GM12872 (cell line): Measurements from ENCODE around the gene LANCL3.

Source experiments
- CTCF ChIP-seq: IDR thresholded peaks from 3 replicates; pipeline ENCODE4 v1.5.1; 2011; ENCODE audit warnings: low read depth, mild to moderate bottlenecking, low read length, moderate library complexity; ENCODE audit not compliant: insufficient read depth

The LANCL3 gene

GRCh38 chrX:37651921-37652452 is 80.5 kb downstream of the LANCL3 start:
- TF ChIP-seq CTCF: no peak

DNA sequence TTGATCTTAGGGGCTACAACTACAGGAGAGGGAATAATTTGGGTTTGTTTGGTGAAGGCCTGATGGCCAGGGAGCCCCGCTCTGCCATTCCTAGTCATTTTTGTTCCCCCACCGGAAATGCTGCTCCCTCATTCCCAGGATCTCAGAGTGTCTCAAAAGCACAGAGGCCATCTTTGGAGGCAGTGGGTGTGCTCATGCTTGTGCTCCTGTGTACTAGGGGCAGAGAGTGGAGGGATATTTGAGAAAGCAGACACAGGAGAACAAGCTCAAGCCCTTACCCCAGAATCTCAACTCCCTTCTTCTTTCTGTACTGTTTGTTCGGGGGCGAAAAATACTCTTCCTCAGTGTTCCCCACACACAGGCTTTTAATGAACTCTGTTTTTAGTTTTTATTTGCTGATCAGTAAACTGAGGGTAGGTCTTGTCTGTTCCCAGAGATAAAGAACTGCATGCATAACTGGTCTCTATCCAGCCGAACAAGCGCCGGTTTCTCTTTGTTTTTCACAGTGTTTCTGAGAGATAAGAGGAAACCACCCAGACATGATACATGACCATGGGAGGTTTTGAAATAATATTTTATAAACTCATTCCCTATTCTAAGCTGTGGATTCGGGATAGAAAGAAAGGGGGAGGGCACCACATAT is 81.2 kb downstream of the LANCL3 start:
- TF ChIP-seq CTCF: no peak

DNA sequence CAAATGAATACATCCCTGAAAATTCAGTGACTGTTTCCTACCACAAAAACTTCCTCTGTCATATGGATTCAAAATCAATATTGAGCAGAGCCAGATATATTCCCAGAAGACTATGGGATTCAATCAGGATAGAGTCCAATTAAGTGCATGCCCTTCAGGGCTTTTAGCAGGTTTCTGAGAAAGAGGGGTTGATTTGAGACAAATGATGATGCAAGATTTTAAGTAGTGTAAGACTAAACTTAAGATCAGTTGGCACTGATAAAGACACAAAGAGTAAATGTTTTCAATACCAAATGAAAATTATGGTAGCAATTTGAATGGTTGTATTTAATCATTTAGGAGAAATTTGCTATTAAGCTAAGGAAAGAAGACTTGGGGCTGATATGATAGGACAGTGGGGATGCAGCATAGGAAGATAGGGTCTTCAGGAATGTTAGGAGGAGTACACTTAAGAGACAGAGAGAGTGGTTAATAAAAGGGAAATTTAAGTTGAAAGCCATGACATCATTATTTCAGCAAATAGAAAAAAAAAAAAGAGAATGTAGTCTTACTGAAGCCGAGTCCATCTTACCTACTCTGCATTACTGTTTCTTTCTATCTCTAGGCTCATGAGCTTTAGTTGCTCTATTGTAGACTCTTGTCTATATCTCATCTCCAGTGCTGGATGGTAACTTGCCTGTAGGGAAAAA is 82.1 kb downstream of the LANCL3 start:
- no peak for TF ChIP-seq CTCF

DNA sequence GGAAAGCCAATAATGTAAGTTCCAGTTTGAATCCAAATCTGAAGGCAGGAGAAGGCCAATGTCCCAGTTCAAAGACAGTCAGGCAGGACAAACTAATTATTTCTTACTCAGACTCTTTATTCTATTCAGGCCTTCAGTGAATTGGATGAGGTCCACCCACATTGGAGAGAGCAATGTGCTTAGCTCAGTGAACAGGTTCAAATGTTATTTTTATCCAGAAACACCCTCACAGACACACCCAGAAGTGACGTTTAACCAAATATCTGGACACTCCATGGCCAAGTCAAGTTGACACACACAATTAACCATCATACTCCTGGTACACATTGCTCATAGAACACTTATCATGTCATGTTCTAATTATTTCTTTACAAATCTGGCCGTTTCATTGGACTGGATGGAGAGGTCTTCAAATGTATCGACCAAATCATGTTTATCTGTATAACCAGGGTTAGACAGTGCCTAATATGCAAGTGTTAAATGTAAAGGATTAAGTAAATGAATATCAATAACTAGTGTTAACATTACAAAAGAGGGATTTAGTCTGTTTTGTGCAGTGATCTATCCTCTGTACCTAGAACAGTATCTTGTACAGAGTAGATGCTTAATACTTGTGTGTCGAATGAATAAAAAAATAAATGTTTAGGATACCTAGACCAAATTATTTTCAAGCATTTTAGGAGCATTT is 87.0 kb downstream of the LANCL3 start:
- TF ChIP-seq CTCF: no peak

GRCh38 chrX:37659047-37659446 is 87.6 kb downstream of the LANCL3 start:
- no peak for TF ChIP-seq CTCF

GRCh38 chrX:37662181-37662580 is 90.7 kb downstream of the LANCL3 start:
- TF ChIP-seq CTCF: no peak

- no peak for TF ChIP-seq CTCF
Measured at GRCh38 chrX:37666516-37666915, 95.1 kb downstream of the LANCL3 start.
